HG03521 (cell line): Measurements from ENCODE around the gene CIAO3.

ENCODE experiments used
- ATAC-seq: cut with Tn5 transposase; IDR thresholded peaks from one replicate; pipeline ENCODE4 v1.9.1; 2021; ENCODE audit warnings: mild to moderate bottlenecking, moderate library complexity; ENCODE audit not compliant: unreplicated experiment

CIAO3 gene

GRCh38 chr16:736936-737481 is 3.8 kb downstream of the CIAO3 start:
- ATAC-seq: no peak

GRCh38 chr16:735982-736453 is 4.8 kb downstream of the CIAO3 start:
- no peak for ATAC-seq

- no peak for ATAC-seq
Measured at GRCh38 chr16:734981-735881, 5.6 kb downstream of the CIAO3 start.

- ATAC-seq: no peak
Measured at GRCh38 chr16:734208-734980, 6.4 kb downstream of the CIAO3 start.

- no peak for ATAC-seq
Measured at GRCh38 chr16:733382-734207, 7.2 kb downstream of the CIAO3 start.

- ATAC-seq: no peak
Measured at GRCh38 chr16:732936-733335, 7.9 kb downstream of the CIAO3 start.

- ATAC-seq: no peak
Measured at GRCh38 chr16:732332-732731, 8.5 kb downstream of the CIAO3 start.

- ATAC-seq: no peak
Measured at GRCh38 chr16:730666-731509, 9.9 kb downstream of the CIAO3 start.

GRCh38 chr16:729768-730665 is 10.8 kb downstream of the CIAO3 start:
- no peak for ATAC-seq

GRCh38 chr16:728890-729744 is 11.7 kb downstream of the CIAO3 start:
- ATAC-seq: no peak

- peak; percentile 37 for ATAC-seq
Measured at GRCh38 chr16:728131-728889, 12.5 kb downstream of the CIAO3 start.

GRCh38 chr16:727291-727977 is 13.4 kb downstream of the CIAO3 start:
- peak; percentile 2 for ATAC-seq

- ATAC-seq: peak; percentile 31
Measured at GRCh38 chr16:726438-727290, 14.1 kb downstream of the CIAO3 start, which contains the start of the genes CCDC78 and HAGHL. Gene CCDC78, minus strand, starts transcription at chr16:726443. Its CDS starts 76 bp downstream, at chr16:726367. Gene HAGHL, plus strand, starts transcription at chr16:727106. Its CDS starts 404 bp downstream, at chr16:727510.

- no peak for ATAC-seq
Measured at GRCh38 chr16:726188-726437, 14.7 kb downstream of the CIAO3 start.

GRCh38 chr16:725463-726187 is 15.2 kb downstream of the CIAO3 start:
- no peak for ATAC-seq
